Posterior vena cava (tissue), 2 donors: Measurements from ENCODE around the gene OTX2. TPM values are rescaled to one million over a fixed set of nuclear protein-coding genes. Genes with fewer than 3 reads are reported as not detected.

Experiments used
- DNase-seq: peaks from one replicate; pipeline ENCODE4 v3.0.0-alpha.2; 2020; ENCODE audit warnings: low spot score
- intact Hi-C, 2 donors: fragments of 100-400 bp; cut with DNase I; formaldehyde crosslinking; loops; one replicate each; pipeline versions ENCODE4 v1.14.1 to v1.14.2; 2022 to 2023
- total RNA-seq, 2 donors: library from RNA; stranded (reverse); fragmentation: NEBNext Ultra II Directional; extraction: Animal tissue kit (Norgen Biotek cat#: 25700); gene quantifications; one replicate each; pipeline ENCODE4 v1.2.1, GENCODE V29; 2021
- donor health status: DM: yes; HTN: yes; CAD: no.
- donor health status: DM: yes; HTN: yes; CAD: no.

Gene OTX2
- total RNA-seq, 2 donors from 2014 or later: not detected

- intact Hi-C loops: loop anchor here in 1 of 2 donors (5.0 to 10.0 kb wide), 2 partner anchors 242 to 370 kb away; no protein-coding TSS in a partner anchor
- DNase-seq: no peak
Observed at GRCh38 chr14:56814519-56814959, 4.3 kb upstream of the OTX2 start.

- DNase-seq: no peak
- intact Hi-C loops: loop anchor here in 1 of 2 donors (5.0 to 10.0 kb wide), 2 partner anchors 241 to 372 kb away; no protein-coding TSS in a partner anchor
Observed at GRCh38 chr14:56813143-56813551, 2.9 kb upstream of the OTX2 start.

GRCh38 chr14:56812364-56813141, 2.3 kb upstream of the OTX2 start:
- intact Hi-C loops: loop anchor here in 1 of 2 donors (1.0 to 10.0 kb wide), 3 partner anchors 23 to 372 kb away; no protein-coding TSS in a partner anchor
- DNase-seq: no peak

GRCh38 chr14:56811593-56812363, 1.5 kb upstream of the OTX2 start:
- no peak for DNase-seq
- intact Hi-C loops: loop anchor here in 1 of 2 donors (1.0 to 10.0 kb wide), 3 partner anchors 22 to 373 kb away; no protein-coding TSS in a partner anchor

- no peak for DNase-seq
- intact Hi-C loops: loop anchor here in 1 of 2 donors (5.0 to 10.0 kb wide), 2 partner anchors 239 to 374 kb away; no protein-coding TSS in a partner anchor
Observed at GRCh38 chr14:56810836-56811592, 735 bp upstream of the OTX2 start.

GRCh38 chr14:56809270-56810146, 771 bp downstream of the OTX2 start:
- no peak for DNase-seq
- intact Hi-C loops: loop anchor here in 1 of 2 donors (5.0 to 10.0 kb wide), 2 partner anchors 237 to 375 kb away; no protein-coding TSS in a partner anchor

GRCh38 chr14:56808383-56809269, 1.7 kb downstream of the OTX2 start:
- intact Hi-C loops: no loop called here
- no peak for DNase-seq

GRCh38 chr14:56808110-56808382, 2.2 kb downstream of the OTX2 start:
- intact Hi-C loops: no loop called here
- DNase-seq: no peak

GRCh38 chr14:56807386-56808109, 2.7 kb downstream of the OTX2 start:
- intact Hi-C loops: no loop called here
- DNase-seq: no peak

- DNase-seq: no peak
- intact Hi-C loops: no loop called here
Observed at GRCh38 chr14:56806760-56807159, 3.5 kb downstream of the OTX2 start.

- intact Hi-C loops: no loop called here
- DNase-seq: no peak
Observed at GRCh38 chr14:56805992-56806727, 4.1 kb downstream of the OTX2 start.

GRCh38 chr14:56805201-56805991, 4.9 kb downstream of the OTX2 start:
- intact Hi-C loops: no loop called here
- DNase-seq: no peak

- intact Hi-C loops: no loop called here
- no peak for DNase-seq
Observed at GRCh38 chr14:56803816-56804535, 6.3 kb downstream of the OTX2 start.

- DNase-seq: no peak
Observed at GRCh38 chr14:56801920-56802319, 8.4 kb downstream of the OTX2 start.

GRCh38 chr14:56799343-56799645, 11.0 kb downstream of the OTX2 start:
- no peak for DNase-seq
- intact Hi-C loops: no loop called here

More at GRCh38 chr14:56801920-56802319, 8.4 kb downstream of the OTX2 start:
- intact Hi-C loops: no loop called here
